Upper lobe of right lung (tissue), 1 donor: ENCODE data around the gene CLEC5A. TPM values are rescaled to one million over a fixed set of nuclear protein-coding genes. Genes with fewer than 3 reads are reported as not detected.
A peak's percentile ranks its signal among the peaks of the same experiment; 100 is the strongest.

Experiments used
- ATAC-seq: fragments of 200-7000 bp; cut with Tn5 transposase; one replicate; pipeline ENCODE4 v1.9.1; 2020; ENCODE audit warnings: mild to moderate bottlenecking, moderate library complexity
- DNase-seq: peaks from one replicate; pipeline ENCODE4 v3.0.0-alpha.2; 2020
- H3K27ac ChIP-seq: fragments of 200-600 bp; one replicate; pipeline ENCODE4 v1.8.0; 2022
- H3K27me3 ChIP-seq: fragments of 200-600 bp; one replicate; pipeline ENCODE4 v1.8.0; 2022; ENCODE audit warnings: mild to moderate bottlenecking
- H3K36me3 ChIP-seq: fragments of 200-600 bp; one replicate; pipeline ENCODE4 v1.8.0; 2022
- H3K4me1 ChIP-seq: fragments of 200-600 bp; one replicate; pipeline ENCODE4 v1.8.0; 2022
- H3K4me3 ChIP-seq: fragments of 200-600 bp; one replicate; pipeline ENCODE4 v1.8.0; 2022; ENCODE audit warnings: mild to moderate bottlenecking
- H3K9me3 ChIP-seq: fragments of 200-600 bp; one replicate; pipeline ENCODE4 v1.8.0; 2022
- intact Hi-C: fragments of 100-400 bp; cut with DNase I; formaldehyde crosslinking; loops from one replicate; pipeline ENCODE4 v1.11.0; 2022
- total RNA-seq: library from RNA; stranded (reverse); fragmentation: NEBNext Ultra II Directional; extraction: Animal tissue kit (Norgen Biotek cat#: 25700); gene quantifications from one replicate; pipeline ENCODE4 v1.2.1, GENCODE V29; 2021
- TF ChIP-seq, protein P1 (sequence below): fragments of 200-600 bp; IDR thresholded peaks from one replicate; pipeline ENCODE4 v1.8.0; 2022; ENCODE audit warnings: antibody characterized with exemption
- donor health status: DM: no; HTN: yes; CAD: no; lungs with severe emphysema.

The CLEC5A gene
- total RNA-seq, 1 donor from 2014 or later: 10.6 TPM

DNA sequence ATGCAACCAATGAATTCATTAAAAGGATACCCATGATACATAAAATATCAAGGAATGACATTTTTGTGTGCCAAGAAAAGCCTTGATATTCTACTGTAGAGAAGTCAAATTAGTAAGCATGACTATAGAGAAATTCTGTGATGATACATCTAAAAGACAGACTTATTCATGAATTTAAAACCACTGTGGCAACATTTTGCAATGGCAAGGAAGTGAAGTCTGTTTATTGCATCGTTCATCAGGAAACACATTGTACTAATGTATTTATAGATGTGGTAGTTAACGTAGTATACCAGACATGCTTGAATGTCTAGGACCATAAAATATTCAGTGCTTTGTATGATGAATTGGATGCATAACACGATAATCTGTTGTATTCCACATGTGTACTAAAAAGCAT, 9.3 kb upstream of the CLEC5A start:
- TF ChIP-seq, protein P1, sequence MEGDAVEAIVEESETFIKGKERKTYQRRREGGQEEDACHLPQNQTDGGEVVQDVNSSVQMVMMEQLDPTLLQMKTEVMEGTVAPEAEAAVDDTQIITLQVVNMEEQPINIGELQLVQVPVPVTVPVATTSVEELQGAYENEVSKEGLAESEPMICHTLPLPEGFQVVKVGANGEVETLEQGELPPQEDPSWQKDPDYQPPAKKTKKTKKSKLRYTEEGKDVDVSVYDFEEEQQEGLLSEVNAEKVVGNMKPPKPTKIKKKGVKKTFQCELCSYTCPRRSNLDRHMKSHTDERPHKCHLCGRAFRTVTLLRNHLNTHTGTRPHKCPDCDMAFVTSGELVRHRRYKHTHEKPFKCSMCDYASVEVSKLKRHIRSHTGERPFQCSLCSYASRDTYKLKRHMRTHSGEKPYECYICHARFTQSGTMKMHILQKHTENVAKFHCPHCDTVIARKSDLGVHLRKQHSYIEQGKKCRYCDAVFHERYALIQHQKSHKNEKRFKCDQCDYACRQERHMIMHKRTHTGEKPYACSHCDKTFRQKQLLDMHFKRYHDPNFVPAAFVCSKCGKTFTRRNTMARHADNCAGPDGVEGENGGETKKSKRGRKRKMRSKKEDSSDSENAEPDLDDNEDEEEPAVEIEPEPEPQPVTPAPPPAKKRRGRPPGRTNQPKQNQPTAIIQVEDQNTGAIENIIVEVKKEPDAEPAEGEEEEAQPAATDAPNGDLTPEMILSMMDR: no peak
- no peaks in the 10 kb centered on the region for H3K27me3 ChIP-seq
- no peaks in the 10 kb centered on the region for H3K9me3 ChIP-seq
- no peaks in the 10 kb centered on the region for H3K4me1 ChIP-seq
- intact Hi-C loops: no loop called here
- no peaks in the 10 kb centered on the region for H3K36me3 ChIP-seq
- no peak overlapping the region for H3K4me3 ChIP-seq
- DNase-seq (no peak), ATAC-seq (peak; percentile 69)
- no peak overlapping the region for H3K27ac ChIP-seq

DNA sequence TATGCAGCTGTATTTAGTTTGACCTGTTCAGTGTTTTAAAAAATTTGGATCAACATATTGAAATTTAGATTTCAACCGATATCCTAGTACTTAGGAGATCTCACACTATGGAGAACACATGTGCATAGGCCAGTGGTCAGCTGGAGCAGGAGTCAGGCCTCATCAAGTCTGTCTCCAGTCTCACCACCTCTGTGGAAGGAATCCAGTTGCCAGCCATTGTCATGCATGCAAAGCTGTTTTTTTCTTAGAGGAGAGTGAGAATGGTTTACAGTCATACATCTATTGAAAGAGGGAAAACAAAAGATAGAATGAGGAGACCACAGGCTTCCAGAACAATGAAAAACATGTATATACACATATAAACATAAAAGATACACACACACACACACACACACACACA, 7.6 kb upstream of the CLEC5A start:
- Histone ChIP-seq H3K4me3 (no peak overlapping the region), H3K36me3 (no peaks in the 10 kb centered on the region), H3K27ac (no peak overlapping the region), H3K4me1 (no peaks in the 10 kb centered on the region), H3K27me3 (no peaks in the 10 kb centered on the region), H3K9me3 (no peaks in the 10 kb centered on the region)
- no peak for DNase-seq
- TF ChIP-seq, protein P1: no peak
- no peak for ATAC-seq
- intact Hi-C loops: no loop called here

DNA sequence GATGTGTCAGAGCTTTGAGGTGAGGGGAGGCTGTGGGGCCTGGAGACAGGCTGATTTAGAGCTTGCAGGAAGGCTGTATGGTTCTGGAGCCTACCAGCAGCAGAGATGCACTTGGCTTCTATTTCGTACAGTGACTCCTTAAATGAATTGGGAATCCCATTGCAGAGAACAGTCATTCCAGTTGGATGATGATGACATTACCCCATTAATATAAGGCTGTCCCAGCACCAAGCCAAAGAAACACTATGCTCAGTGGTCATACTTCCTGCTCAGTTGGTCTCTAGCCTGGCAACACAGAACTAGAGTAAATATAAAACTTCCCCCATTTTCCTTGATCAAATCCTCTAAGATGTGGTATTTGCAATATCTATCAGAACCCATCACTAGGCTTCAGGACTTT, 5.7 kb upstream of the CLEC5A start:
- Histone ChIP-seq H3K27ac (no peak overlapping the region), H3K36me3 (no peaks in the 10 kb centered on the region), H3K4me1 (no peaks in the 10 kb centered on the region), H3K9me3 (no peaks in the 10 kb centered on the region), H3K27me3 (no peaks in the 10 kb centered on the region), H3K4me3 (no peak overlapping the region)
- no peak for ATAC-seq
- no peak for DNase-seq
- intact Hi-C loops: no loop called here
- TF ChIP-seq, protein P1: no peak

DNA sequence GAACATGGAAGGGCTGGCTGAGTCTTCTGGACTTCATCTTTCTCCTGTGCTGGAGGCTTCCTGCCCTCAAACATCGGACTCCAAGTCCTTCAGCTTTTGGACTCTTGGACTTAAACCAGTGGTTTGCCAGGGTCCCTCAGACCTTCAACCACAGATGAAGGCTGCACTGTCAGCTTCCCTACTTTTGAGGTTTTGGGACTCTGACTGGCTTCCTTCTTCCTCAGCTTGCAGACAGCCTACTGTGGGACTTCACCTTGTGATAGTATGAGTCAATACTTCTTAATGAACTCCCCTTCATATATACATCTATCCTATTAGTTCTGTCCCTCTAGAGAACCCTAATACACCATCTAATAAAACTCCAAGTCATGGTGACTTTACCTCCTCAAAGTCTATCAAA, 4.0 kb upstream of the CLEC5A start:
- TF ChIP-seq, protein P1: no peak
- DNase-seq: no peak

DNA sequence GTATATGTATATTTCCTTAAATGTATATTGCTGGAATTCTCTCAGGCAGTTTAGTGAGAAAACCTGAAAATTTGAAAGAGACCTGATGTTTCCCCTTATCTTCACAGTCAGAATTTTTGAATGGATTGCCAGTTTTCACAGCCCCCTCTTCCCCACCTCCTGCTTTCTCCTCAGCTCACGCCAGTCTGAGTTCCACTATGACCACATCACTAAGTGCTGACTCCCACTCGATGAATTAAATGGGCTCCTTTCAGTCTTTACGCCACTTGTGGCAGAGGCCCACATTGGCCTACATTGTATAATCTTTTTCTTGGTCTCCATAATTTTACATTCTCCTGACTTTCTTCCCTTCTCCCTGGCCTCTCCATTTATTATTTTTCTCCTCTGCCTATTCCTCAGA, 3.1 kb upstream of the CLEC5A start:
- DNase-seq: no peak
- TF ChIP-seq, protein P1: no peak
- no peaks in the 10 kb centered on the region for H3K36me3 ChIP-seq
- intact Hi-C loops: no loop called here
- ATAC-seq: no peak
- no peak overlapping the region for H3K27ac ChIP-seq
- no peaks in the 10 kb centered on the region for H3K4me1 ChIP-seq
- no peaks in the 10 kb centered on the region for H3K27me3 ChIP-seq
- H3K9me3 ChIP-seq: no peaks in the 10 kb centered on the region
- no peak overlapping the region for H3K4me3 ChIP-seq

More for the DNA sequence above, 4.0 kb upstream of the CLEC5A start:
- Histone ChIP-seq H3K36me3 (no peaks in the 10 kb centered on the region), H3K4me1 (no peaks in the 10 kb centered on the region), H3K4me3 (no peak overlapping the region), H3K9me3 (no peaks in the 10 kb centered on the region), H3K27me3 (no peaks in the 10 kb centered on the region), H3K27ac (no peak overlapping the region)
- intact Hi-C loops: no loop called here
- no peak for ATAC-seq

DNA sequence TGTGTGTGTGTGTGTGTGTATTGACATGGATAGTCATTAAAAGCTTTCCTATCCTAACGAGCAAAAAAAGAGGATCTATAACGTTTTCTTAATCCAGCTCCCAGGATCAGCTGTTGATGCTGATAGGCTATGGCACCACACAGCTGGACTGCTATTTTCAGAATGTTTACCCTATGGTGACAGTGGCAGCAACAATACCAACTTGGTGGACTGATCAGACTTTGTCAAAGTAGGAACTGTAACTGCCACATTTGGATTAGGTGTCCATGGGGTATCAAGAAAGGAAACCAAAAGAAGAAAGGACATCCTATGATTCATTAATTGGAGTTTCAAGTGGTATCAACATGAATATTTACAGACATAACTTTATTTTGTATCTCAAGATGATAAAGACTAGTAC, 2.7 kb upstream of the CLEC5A start:
- Histone ChIP-seq H3K27me3 (no peaks in the 10 kb centered on the region), H3K9me3 (no peaks in the 10 kb centered on the region), H3K27ac (no peak overlapping the region), H3K4me3 (no peak overlapping the region), H3K4me1 (no peaks in the 10 kb centered on the region), H3K36me3 (no peaks in the 10 kb centered on the region)
- DNase-seq: no peak
- ATAC-seq: no peak
- intact Hi-C loops: no loop called here
- TF ChIP-seq, protein P1: no peak
